Measurements from ENCODE around the gene ADGRV1. TPM values are rescaled to one million over a fixed set of nuclear protein-coding genes. Genes with fewer than 3 reads are reported as not detected.

The ADGRV1 gene
- polyA plus RNA-seq, 1 of the 3 experiments (the other 2 are of a cell fraction), result 0.23 TPM

GRCh38 chr5:90865180-90865579, 306.6 kb downstream of the ADGRV1 start:
- Histone ChIP-seq H3K9me3 (no peaks in the 10 kb centered on the region), H3K9ac (no peak overlapping the region), H3K4me2 (no peak overlapping the region), H3K9me2 (no peaks in the 10 kb centered on the region; the same call in 1 of the 2 replicates), H3K36me3 (replicated peaks in 1 of 2; ENCODE audit: control insufficient read depth in 1 of 2, insufficient read depth in 2 of 2, low read length in 1 of 2) (no peaks in the 10 kb centered on the region), H3F3A (replicated peaks; ENCODE audit: insufficient read depth) (no peaks in the 10 kb centered on the region), H2AFZ (ENCODE audit: low read depth) (no peak overlapping the region), H4K20me1 (ENCODE audit: insufficient read depth) (no peaks in the 10 kb centered on the region), H3K79me2 (ENCODE audit: insufficient read depth) (no peaks in the 10 kb centered on the region), H3K4me3 (ENCODE audit: low read depth in 2 of 2, low read length in 1 of 2) (no peak overlapping the region), H3K4me1 (ENCODE audit: control insufficient read depth in 1 of 2, insufficient read depth in 2 of 2, low read depth in 1 of 2, low read length in 1 of 2) (peaks cover 0 to 6% of the 10 kb centered on the region in 2 experiments; a peak in 2 of 4 replicates), H3K27ac (ENCODE audit: low read depth in 2 of 2, low read length in 1 of 2) (no peak overlapping the region), H3K27me3 (ENCODE audit: insufficient read depth) (no peaks in the 10 kb centered on the region)
- CTCF ChIA-PET, result interaction anchor here (0.8 to 8.1 kb wide), 24 partner anchors 11 to 570 kb away, joined by 3 to 118 read pairs (median 5); partner anchors contain the start of gene ARRDC3
- WGBS (ENCODE audit: low lambda C conversion rate), result 44% methylated on average over 4 of the region's 4 CpGs
- TF ChIP-seq CTCF (IDR thresholded peaks at IDR 0.05), result no peak
- TF ChIP-seq RFX5 (IDR thresholded peaks at IDR 0.05; ENCODE audit: low read length), result no peak
- TF ChIP-seq NRF1 (IDR thresholded peaks at IDR 0.05; ENCODE audit: low read depth, low read length), result no peak
- TF ChIP-seq REST (IDR thresholded peaks at IDR 0.05; ENCODE audit: low read depth, low read length), result no peak
- TF ChIP-seq USF1 (IDR thresholded peaks at IDR 0.05; ENCODE audit: borderline replicate concordance, low read depth), result no peak
- TF ChIP-seq RAD21 (IDR thresholded peaks at IDR 0.05; ENCODE audit: low read length), result no peak
- TF ChIP-seq TEAD4 (IDR thresholded peaks at IDR 0.05; ENCODE audit: borderline replicate concordance, insufficient read depth), result no peak
- TF ChIP-seq RCOR1 (IDR thresholded peaks at IDR 0.05; ENCODE audit: low read length), result no peak
- no peak for TF ChIP-seq GATA2 (CRISPR knock-in tag; IDR thresholded peaks at IDR 0.05)
- TF ChIP-seq USF2 (IDR thresholded peaks at IDR 0.05; ENCODE audit: borderline replicate concordance, low read depth, low read length), result no peak
- TF ChIP-seq TAF1 (IDR thresholded peaks at IDR 0.05; ENCODE audit: borderline replicate concordance, low read depth, low read length), result no peak
- no peak for TF ChIP-seq SMC3 (IDR thresholded peaks at IDR 0.05; ENCODE audit: low read depth, low read length)
- no peak for TF ChIP-seq FOXM1 (IDR thresholded peaks at IDR 0.05; ENCODE audit: low read depth)
- TF ChIP-seq NFIC (IDR thresholded peaks at IDR 0.05; ENCODE audit: borderline replicate concordance), result no peak
- TF ChIP-seq EP300 (IDR thresholded peaks at IDR 0.05; ENCODE audit: borderline replicate concordance in 1 of 2, low read depth in 1 of 2, low read length in 1 of 2), result no peak
- TF ChIP-seq IRF3 (IDR thresholded peaks at IDR 0.05; ENCODE audit: low read depth, low read length), result no peak
- TF ChIP-seq FOSL2 (IDR thresholded peaks at IDR 0.05; ENCODE audit: borderline replicate concordance, low read depth), result no peak
- TF ChIP-seq EZH2phosphoT487 (IDR thresholded peaks at IDR 0.05; ENCODE audit: borderline replicate concordance, low read depth), result no peak
- POLR2A ChIA-PET, result interaction anchor here (1.1 kb wide), 1 partner anchor 518 kb away, joined by 4 read pairs; the partner anchor contains the start of gene ARRDC3
- no peak for DNase-seq

All from SK-N-SH (cell line).